Activated gamma-delta T cell treated with anti-CD3 and anti-CD28 coated beads, Interleukin-2, amount 50 U/mL, for 16 hours (primary cell): ENCODE results near the gene CACNA2D4.
"Not testable (repeated sequence)": the region's sequence is repeated elsewhere in the genome, so short reads cannot be mapped to it uniquely, and the experiment has no call there.

Experiments used
- DNase-seq: peaks from one replicate; pipeline ENCODE4 v3.0.0-alpha.2; 2020; ENCODE audit warnings: low read depth

CACNA2D4 gene

GRCh38 chr12:1918081-1918883 lies at the start of gene CACNA2D4:
Gene CACNA2D4 (minus strand): TSS chr12:1918652. CDS start chr12:1918473, 179 bp downstream.
- no peak for DNase-seq

- no peak for DNase-seq
Measured at GRCh38 chr12:1966561-1967226, 48.2 kb upstream of the CACNA2D4 start.

- no peak for DNase-seq
Measured at GRCh38 chr12:1965916-1966315, 47.5 kb upstream of the CACNA2D4 start.

GRCh38 chr12:1962051-1963020 lies 43.9 kb upstream of the CACNA2D4 start:
- DNase-seq, result no peak

GRCh38 chr12:1956716-1957115 lies 38.3 kb upstream of the CACNA2D4 start:
- DNase-seq, result no peak

GRCh38 chr12:1949771-1950470 lies 31.5 kb upstream of the CACNA2D4 start:
- no peak for DNase-seq

- DNase-seq, result no peak
Measured at GRCh38 chr12:1948883-1949282, 30.4 kb upstream of the CACNA2D4 start.

- no peak for DNase-seq
Measured at GRCh38 chr12:1947081-1947480, 28.6 kb upstream of the CACNA2D4 start.

- DNase-seq, result no peak
Measured at GRCh38 chr12:1946296-1946695, 27.8 kb upstream of the CACNA2D4 start.

- not testable (repeated sequence) for DNase-seq
Measured at GRCh38 chr12:1945502-1945901, 27.1 kb upstream of the CACNA2D4 start.

GRCh38 chr12:1939801-1940607 lies 21.6 kb upstream of the CACNA2D4 start:
- DNase-seq, result peak; percentile 86

- DNase-seq, result no peak
Measured at GRCh38 chr12:1939331-1939730, 20.9 kb upstream of the CACNA2D4 start.

GRCh38 chr12:1937481-1938224 lies 19.2 kb upstream of the CACNA2D4 start:
- no peak for DNase-seq

GRCh38 chr12:1936406-1937320 lies 18.2 kb upstream of the CACNA2D4 start:
- DNase-seq, result no peak

- DNase-seq, result no peak
Measured at GRCh38 chr12:1935700-1936378, 17.4 kb upstream of the CACNA2D4 start.

- DNase-seq, result no peak
Measured at GRCh38 chr12:1935242-1935641, 16.8 kb upstream of the CACNA2D4 start.

GRCh38 chr12:1934831-1935230 lies 16.4 kb upstream of the CACNA2D4 start:
- DNase-seq, result no peak

- DNase-seq, result no peak
Measured at GRCh38 chr12:1934068-1934467, 15.6 kb upstream of the CACNA2D4 start.
